Kidney (tissue), 14 donors: Measurements from ENCODE around the gene ERBB4. TPM values are rescaled to one million over a fixed set of nuclear protein-coding genes. Genes with fewer than 3 reads are reported as not detected.

Experiments
- DNase-seq, 5 donors: peaks; one replicate each; pipeline ENCODE4 v3.0.0-alpha.2; 2013 to 2020
- FAIRE-seq: peaks from 2 replicates; lab custom pipeline; 2012; peaks lifted over from hg19 to GRCh38; lab: Jason Lieb, UNC
- H3K27ac ChIP-seq, 2 donors: one replicate each; pipeline ENCODE4 v1.7.0; 2013; ENCODE audit warnings: low read depth in 2 of 2, low read length in 2 of 2, inconsistent platforms in 1 of 2
- H3K27me3 ChIP-seq: one replicate; pipeline ENCODE4 v1.7.1; 2013; ENCODE audit warnings: low read length, inconsistent platforms; ENCODE audit not compliant: control insufficient read depth, insufficient read depth
- H3K36me3 ChIP-seq, 3 donors: one replicate each; pipeline versions ENCODE4 v1.7.0 to v1.7.1; 2013; ENCODE audit warnings: low read length in 3 of 3, control low read depth in 1 of 3, inconsistent platforms in 1 of 3; ENCODE audit not compliant: insufficient read depth in 3 of 3, control insufficient read depth in 2 of 3
- H3K4me1 ChIP-seq, 3 donors: one replicate each; pipeline versions ENCODE4 v1.7.0 to v1.7.1; 2013; ENCODE audit warnings: low read length in 3 of 3, inconsistent platforms in 1 of 3, low read depth in 1 of 3; ENCODE audit not compliant: control insufficient read depth in 2 of 3, insufficient read depth in 2 of 3
- H3K4me3 ChIP-seq, 3 donors: one replicate each; pipeline versions ENCODE4 v1.7.0 to v1.8.1; 2013; ENCODE audit warnings: low read length in 3 of 3, control low read depth in 1 of 3, inconsistent platforms in 1 of 3
- H3K9ac ChIP-seq, 3 donors: one replicate each; pipeline versions ENCODE4 v1.7.0 to v1.7.1; 2013; ENCODE audit warnings: low read length in 3 of 3, control low read depth in 1 of 3, inconsistent platforms in 1 of 3
- H3K9me3 ChIP-seq, 3 donors: one replicate each; pipeline versions ENCODE4 v1.7.0 to v1.7.1; 2013; ENCODE audit warnings: low read length in 3 of 3, control low read depth in 1 of 3, inconsistent platforms in 1 of 3; ENCODE audit not compliant: control insufficient read depth in 2 of 3, insufficient read depth in 1 of 3
- intact Hi-C: fragments of 100-400 bp; cut with DNase I; formaldehyde crosslinking; loops from one replicate; pipeline ENCODE4 v1.11.1; 2022
- polyA plus RNA-seq: library from polyadenylated mRNA; stranded (reverse); fragments of 350-450 nt; fragmentation: Illumina TruSeq; extraction: RNeasy Lipid Tissue Mini Kit (QIAGEN cat#74804); gene quantifications from one replicate; pipeline ENCODE4 v1.2.3, GENCODE V29; 2014; ENCODE audit warnings: low read depth, low replicate concordance; ENCODE audit not compliant: insufficient read depth
- total RNA-seq: library from RNA; stranded (reverse); fragmentation: NEBNext Ultra II Directional; extraction: Animal tissue kit (Norgen Biotek cat#: 25700); gene quantifications from one replicate; pipeline ENCODE4 v1.2.1, GENCODE V29; 2021
- TF ChIP-seq, protein P1 (sequence below): IDR thresholded peaks from 3 replicates; pipeline ENCODE4 v1.5.1; 2012; ENCODE audit warnings: mild to moderate bottlenecking, moderate library complexity, borderline replicate concordance; ENCODE audit not compliant: insufficient read depth; ENCODE audit errors: extremely low read depth
- donor health status: control.
- donor health status: control.
- donor health status: control.
- donor health status: control.
- donor health status: control.
- donor health status: DM: yes; HTN: yes; CAD: no.
- donor health status: Normal renal cell carcinoma (clear cell type).

Gene ERBB4
- total and polyA plus RNA-seq, 2 donors from 2014 or later, result 3.9 to 152 TPM

DNA sequence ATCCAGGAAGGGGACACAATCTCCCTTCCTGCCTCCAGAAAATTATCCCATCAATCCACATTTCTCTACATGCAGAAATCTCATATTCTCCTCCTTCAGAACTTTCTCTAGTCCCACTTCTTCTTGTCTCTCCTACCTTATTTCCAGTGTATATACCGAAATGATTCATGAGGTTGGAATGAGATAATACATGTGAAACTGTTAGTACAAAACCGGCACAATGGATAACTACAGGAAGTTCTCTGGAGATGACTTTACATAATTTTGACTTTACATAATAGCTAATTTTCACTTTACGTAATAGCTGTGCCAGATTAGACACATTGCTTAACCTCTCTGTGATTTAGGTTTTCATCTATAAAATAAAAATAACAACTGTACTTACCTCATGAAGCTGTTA lies 801.3 kb downstream of the ERBB4 start:
- Histone ChIP-seq H3K9ac (no peak overlapping the region), H3K36me3 (no peaks in the 10 kb centered on the region), H3K27me3 (no peaks in the 10 kb centered on the region), H3K4me3 (no peak overlapping the region), H3K9me3 (no peaks in the 10 kb centered on the region), H3K4me1 (no peaks in the 10 kb centered on the region), H3K27ac (no peak overlapping the region)
- TF ChIP-seq, protein P1, sequence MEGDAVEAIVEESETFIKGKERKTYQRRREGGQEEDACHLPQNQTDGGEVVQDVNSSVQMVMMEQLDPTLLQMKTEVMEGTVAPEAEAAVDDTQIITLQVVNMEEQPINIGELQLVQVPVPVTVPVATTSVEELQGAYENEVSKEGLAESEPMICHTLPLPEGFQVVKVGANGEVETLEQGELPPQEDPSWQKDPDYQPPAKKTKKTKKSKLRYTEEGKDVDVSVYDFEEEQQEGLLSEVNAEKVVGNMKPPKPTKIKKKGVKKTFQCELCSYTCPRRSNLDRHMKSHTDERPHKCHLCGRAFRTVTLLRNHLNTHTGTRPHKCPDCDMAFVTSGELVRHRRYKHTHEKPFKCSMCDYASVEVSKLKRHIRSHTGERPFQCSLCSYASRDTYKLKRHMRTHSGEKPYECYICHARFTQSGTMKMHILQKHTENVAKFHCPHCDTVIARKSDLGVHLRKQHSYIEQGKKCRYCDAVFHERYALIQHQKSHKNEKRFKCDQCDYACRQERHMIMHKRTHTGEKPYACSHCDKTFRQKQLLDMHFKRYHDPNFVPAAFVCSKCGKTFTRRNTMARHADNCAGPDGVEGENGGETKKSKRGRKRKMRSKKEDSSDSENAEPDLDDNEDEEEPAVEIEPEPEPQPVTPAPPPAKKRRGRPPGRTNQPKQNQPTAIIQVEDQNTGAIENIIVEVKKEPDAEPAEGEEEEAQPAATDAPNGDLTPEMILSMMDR, result no peak
- intact Hi-C loops, result no loop called here
- FAIRE-seq (no peak), DNase-seq (no peak)

DNA sequence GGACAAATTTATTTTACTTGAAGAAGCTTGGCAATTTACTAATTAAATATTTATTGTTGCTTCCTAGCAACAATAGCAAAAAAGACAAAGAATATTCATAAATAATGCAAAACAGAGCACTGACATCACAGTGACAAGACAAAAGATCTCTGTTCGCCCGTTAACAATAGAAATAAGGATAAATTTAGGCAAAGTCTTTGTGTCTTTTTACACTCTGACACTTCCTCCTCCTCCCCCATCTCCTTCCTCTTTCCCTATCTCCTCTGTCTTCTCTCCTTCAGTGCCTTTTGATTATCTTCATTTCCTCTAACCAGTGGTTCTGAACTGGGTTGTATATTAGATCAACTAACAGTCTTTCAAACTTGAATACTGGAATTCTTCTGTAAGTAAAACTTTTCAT lies 808.4 kb downstream of the ERBB4 start:
- no peak overlapping the region for H3K4me3 ChIP-seq
- intact Hi-C loops, result no loop called here
- no peaks in the 10 kb centered on the region for H3K9me3 ChIP-seq
- H3K4me1 ChIP-seq, result no peaks in the 10 kb centered on the region
- FAIRE-seq (no peak), DNase-seq (no peak)
- H3K36me3 ChIP-seq, result no peaks in the 10 kb centered on the region
- no peak overlapping the region for H3K9ac ChIP-seq
- H3K27me3 ChIP-seq, result no peaks in the 10 kb centered on the region
- TF ChIP-seq, protein P1, result no peak
- no peak overlapping the region for H3K27ac ChIP-seq

DNA sequence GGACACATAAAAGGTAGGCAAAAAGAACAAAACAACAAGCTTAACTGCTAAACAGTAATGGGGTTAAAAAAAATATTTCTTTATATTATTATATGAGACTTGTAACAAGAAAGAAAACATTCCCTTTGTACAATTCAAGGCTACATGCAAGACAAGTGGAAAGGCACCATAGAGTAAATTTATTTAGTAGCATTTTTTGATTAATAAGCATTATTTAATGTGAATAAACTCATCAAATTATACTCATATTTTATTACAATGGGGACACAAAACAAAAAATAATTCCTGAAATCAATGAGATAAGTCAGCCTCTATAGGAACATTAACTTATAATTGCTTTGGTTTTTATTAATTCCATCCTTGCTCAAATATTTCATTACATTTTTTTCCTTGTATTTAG lies 809.2 kb downstream of the ERBB4 start:
- Histone ChIP-seq H3K27ac (no peak overlapping the region), H3K9ac (no peak overlapping the region), H3K4me1 (no peaks in the 10 kb centered on the region), H3K36me3 (no peaks in the 10 kb centered on the region), H3K27me3 (no peaks in the 10 kb centered on the region), H3K4me3 (no peak overlapping the region), H3K9me3 (no peaks in the 10 kb centered on the region)
- no peak for FAIRE-seq
- intact Hi-C loops, result no loop called here
- no peak for DNase-seq
- TF ChIP-seq, protein P1, result no peak

DNA sequence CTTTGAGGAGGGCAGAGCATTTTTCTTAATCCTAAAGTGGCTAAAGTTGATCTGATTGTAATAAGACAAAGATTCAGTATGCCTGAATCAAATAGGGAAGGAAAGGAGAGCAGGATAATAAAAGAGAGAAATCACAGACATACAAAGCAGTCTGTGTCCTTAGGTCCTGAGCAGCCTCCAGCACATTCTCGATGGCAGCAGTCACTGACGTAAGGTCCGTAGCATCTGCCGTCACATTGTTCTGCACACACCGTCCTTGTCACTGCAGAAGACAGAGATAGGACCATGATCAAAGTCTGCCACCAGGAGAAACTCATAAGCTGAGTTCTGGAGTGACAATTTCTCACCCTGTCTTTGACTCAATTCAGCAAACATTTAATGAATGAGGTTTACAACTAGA lies 813.7 kb downstream of the ERBB4 start:
- TF ChIP-seq, protein P1, result no peak
- no peaks in the 10 kb centered on the region for H3K4me1 ChIP-seq
- intact Hi-C loops, result no loop called here
- H3K9ac ChIP-seq, result no peak overlapping the region
- H3K36me3 ChIP-seq, result no peaks in the 10 kb centered on the region
- no peaks in the 10 kb centered on the region for H3K9me3 ChIP-seq
- no peak overlapping the region for H3K4me3 ChIP-seq
- no peaks in the 10 kb centered on the region for H3K27me3 ChIP-seq
- H3K27ac ChIP-seq, result no peak overlapping the region
- no peak for FAIRE-seq
- DNase-seq, result no peak
